Activated T-cell treated with anti-CD3 and anti-CD28 coated beads, Interleukin-2, amount 50 U/mL, for 4 hours (primary cell): Measurements from ENCODE around the gene CD14. TPM values are rescaled to one million over a fixed set of nuclear protein-coding genes. Genes with fewer than 3 reads are reported as not detected.
A peak's percentile ranks its signal among the peaks of the same experiment; 100 is the strongest.
"Not testable (repeated sequence)": the region's sequence is repeated elsewhere in the genome, so short reads cannot be mapped to it uniquely, and the experiment has no call there.

Experiments used
- ATAC-seq, 2 donors: fragments of 200-7000 bp; cut with Tn5 transposase; one replicate each; pipeline ENCODE4 v1.10.0; 2021
- DNase-seq: peaks from one replicate; pipeline ENCODE4 v3.0.0-alpha.2; 2020
- H3K27me3 Mint-ChIP-seq: one replicate; pipeline ENCODE4 v1.8.0; 2021; ENCODE audit warnings: low read depth, mixed read lengths
- H3K36me3 Mint-ChIP-seq: one replicate; pipeline ENCODE4 v1.8.0; 2022; ENCODE audit warnings: mixed read lengths; ENCODE audit not compliant: insufficient read depth
- H3K4me1 Mint-ChIP-seq: one replicate; pipeline ENCODE4 v1.8.0; 2021; ENCODE audit warnings: low read depth, mixed read lengths
- H3K4me3 Mint-ChIP-seq: one replicate; pipeline ENCODE4 v1.8.0; 2021; ENCODE audit warnings: mild to moderate bottlenecking, moderate library complexity, mixed read lengths
- H3K9me3 Mint-ChIP-seq: one replicate; pipeline ENCODE4 v1.8.0; 2021; ENCODE audit warnings: mixed read lengths
- total RNA-seq, 3 donors: library from RNA; stranded (reverse); gene quantifications; one replicate each; pipeline ENCODE4 v1.2.1, GENCODE V29; 2021

The CD14 gene
- total RNA-seq, result under 1 TPM; 0.43 to 0.86 (median 0.50) TPM

GRCh38 chr5:140633021-140633471 is at the start of gene CD14:
TSS of gene CD14 (minus strand) at chr5:140633175. CDS start at chr5:140633071, 104 bp downstream.
- ATAC-seq (no peak), DNase-seq (no peak)
- H3K27me3 Mint-ChIP-seq, result peaks cover 16% of the 10 kb centered on the region
- H3K4me3 Mint-ChIP-seq, result peak within 1 kb of the TSS; percentile 80
- peaks cover 3% of the 10 kb centered on the region for H3K9me3 Mint-ChIP-seq
- peaks cover 29% of the 10 kb centered on the region for H3K4me1 Mint-ChIP-seq
- no peaks in the 10 kb centered on the region for H3K36me3 Mint-ChIP-seq

DNA sequence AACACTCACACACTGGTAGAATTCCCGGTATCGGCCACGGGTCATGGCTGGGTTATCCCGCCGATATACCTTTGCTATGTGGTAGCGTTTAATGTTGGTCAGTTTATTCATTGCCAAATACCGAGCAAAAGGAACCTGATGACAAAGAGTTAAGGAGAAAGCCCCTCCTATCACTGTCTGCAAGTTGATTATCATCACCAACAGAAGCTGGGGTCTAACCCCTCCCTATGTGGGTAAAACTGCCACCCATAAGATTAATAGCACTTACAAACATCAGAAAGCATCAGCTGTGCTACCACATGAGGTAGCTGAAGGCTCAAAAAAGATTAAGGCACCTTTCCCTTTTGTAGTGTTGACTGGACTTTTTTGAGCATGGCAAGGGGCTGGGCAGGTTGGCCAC is 46.0 kb upstream of the CD14 start:
- Mint-ChIP-seq H3K4me3 (no peak overlapping the region), H3K27me3 (no peaks in the 10 kb centered on the region), H3K36me3 (peaks cover 59% of the 10 kb centered on the region), H3K9me3 (no peaks in the 10 kb centered on the region), H3K4me1 (no peaks in the 10 kb centered on the region)
- ATAC-seq (no peak), DNase-seq (no peak)

GRCh38 chr5:140677947-140678346 is 45.0 kb upstream of the CD14 start:
- DNase-seq (no peak), ATAC-seq (no peak)
- H3K27me3 Mint-ChIP-seq, result no peaks in the 10 kb centered on the region
- no peaks in the 10 kb centered on the region for H3K9me3 Mint-ChIP-seq
- no peaks in the 10 kb centered on the region for H3K4me1 Mint-ChIP-seq
- peaks cover 59% of the 10 kb centered on the region for H3K36me3 Mint-ChIP-seq
- H3K4me3 Mint-ChIP-seq, result no peak overlapping the region

- Mint-ChIP-seq H3K4me1 (no peaks in the 10 kb centered on the region), H3K27me3 (no peaks in the 10 kb centered on the region), H3K9me3 (no peaks in the 10 kb centered on the region), H3K4me3 (no peak overlapping the region), H3K36me3 (peaks cover 58% of the 10 kb centered on the region)
- ATAC-seq (no peak), DNase-seq (no peak)
Observed at GRCh38 chr5:140674629-140675028, 41.7 kb upstream of the CD14 start.

DNA sequence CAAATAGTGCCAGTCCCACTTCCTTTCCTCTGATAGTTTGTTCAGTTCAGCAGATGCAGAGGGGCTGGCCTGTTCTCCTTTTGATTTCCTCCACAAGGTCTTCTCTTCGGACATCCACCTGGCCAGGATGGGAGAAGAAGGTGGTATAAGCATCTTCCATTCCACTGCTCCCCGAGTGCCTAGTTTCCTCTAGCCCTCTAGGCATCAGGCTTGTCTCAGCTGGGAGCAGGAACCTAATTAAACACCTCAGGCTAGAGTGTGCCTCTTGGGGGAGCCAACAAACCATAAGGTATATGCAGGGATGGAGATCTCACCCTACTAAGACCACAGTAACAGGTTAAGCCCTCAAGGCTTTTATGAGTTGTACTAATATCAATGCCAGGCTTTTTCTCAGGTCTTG is 41.2 kb upstream of the CD14 start:
- ATAC-seq (no peak), DNase-seq (no peak)
- Mint-ChIP-seq H3K27me3 (no peaks in the 10 kb centered on the region), H3K4me1 (no peaks in the 10 kb centered on the region), H3K36me3 (peaks cover 56% of the 10 kb centered on the region), H3K9me3 (no peaks in the 10 kb centered on the region), H3K4me3 (no peak overlapping the region)

DNA sequence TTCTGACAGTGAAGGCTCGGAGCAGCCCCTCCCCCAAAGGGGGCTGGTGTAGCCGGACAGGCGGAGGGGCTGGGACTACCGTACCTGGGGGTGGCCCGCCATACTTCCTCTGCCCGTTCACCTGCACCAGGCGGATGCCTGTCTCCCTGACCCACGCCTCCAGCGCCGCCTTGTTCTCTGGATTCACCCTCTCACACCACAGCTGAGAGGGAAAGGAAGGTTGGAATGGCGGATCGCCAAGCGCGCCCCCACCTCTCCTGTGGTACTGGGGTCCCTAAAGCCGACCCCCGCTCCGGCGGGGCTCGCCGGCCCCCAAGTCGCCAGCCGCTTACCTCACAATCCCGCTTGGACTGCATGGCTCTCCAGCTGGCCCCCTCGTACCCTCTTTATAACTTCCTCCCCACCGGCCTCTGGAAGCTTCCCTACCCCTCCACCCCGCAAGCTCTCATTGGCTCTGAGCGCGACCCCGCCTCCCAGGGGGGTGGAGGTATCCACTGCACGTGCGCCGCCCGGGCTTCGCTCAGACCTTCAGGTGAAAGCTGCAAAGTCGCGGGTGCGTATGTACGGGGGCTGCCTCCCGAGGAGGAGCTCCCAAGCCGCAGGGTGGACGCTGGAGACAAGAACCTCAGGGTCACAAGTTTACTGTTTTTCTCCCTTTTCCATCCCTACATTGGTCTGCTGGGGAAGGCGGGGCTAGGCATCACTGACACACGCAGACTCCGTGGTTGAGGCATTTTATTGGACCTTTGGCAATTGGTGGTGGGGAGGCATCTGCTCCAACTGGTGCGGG is 40.4 kb upstream of the CD14 start, which contains the start of gene DND1:
DND1 (minus strand) TSS at position 390 of the 790 bp plus-strand sequence; CDS start at position 356, 34 bp downstream.
- DNase-seq, result no peak
- no peaks in the 10 kb centered on the region for H3K27me3 Mint-ChIP-seq
- no peak within 1 kb of the TSS for H3K4me3 Mint-ChIP-seq
- ATAC-seq, result no peak
- H3K9me3 Mint-ChIP-seq, result no peaks in the 10 kb centered on the region
- H3K36me3 Mint-ChIP-seq, result peaks cover 52% of the 10 kb centered on the region
- no peaks in the 10 kb centered on the region for H3K4me1 Mint-ChIP-seq

DNA sequence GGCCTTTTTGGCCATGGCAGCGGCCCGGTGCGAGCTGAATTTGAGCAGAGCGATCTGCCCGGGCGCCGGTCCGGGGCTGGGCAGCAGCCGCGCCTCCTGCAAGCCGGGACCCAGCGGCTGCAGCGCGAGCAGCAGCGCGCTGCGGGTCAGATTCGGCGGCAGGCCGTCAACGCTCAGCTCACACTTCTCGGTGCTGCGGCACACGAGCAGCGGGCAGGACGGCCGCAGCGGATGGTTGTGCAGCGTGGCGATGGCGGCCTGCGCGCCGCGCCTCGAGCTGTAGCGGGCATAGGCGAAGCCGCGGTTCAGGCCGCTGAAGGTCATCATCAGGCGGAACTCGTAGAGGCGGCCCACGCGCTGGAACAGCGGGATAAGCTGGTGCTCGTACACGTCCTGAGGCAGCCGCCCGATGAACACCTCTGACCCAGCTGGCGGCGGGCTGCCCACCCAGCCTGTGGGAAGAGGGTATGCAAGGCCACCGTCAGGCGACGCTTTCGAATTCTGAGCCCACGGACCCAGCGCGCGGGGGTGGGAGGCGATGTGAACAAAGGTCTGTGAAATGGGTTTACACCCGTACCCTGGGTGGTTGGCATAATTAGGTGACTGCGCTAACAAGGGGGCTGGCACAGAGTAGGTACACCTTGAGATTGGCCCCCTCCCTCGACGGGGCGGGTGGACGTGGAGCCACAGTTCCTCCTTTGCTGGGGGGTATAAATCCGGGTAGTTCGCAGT is 39.6 kb upstream of the CD14 start:
- no peaks in the 10 kb centered on the region for H3K27me3 Mint-ChIP-seq
- H3K4me1 Mint-ChIP-seq, result peaks cover 4% of the 10 kb centered on the region
- no peaks in the 10 kb centered on the region for H3K9me3 Mint-ChIP-seq
- ATAC-seq, result peak; percentile 4 to 19
- no peak overlapping the region for H3K4me3 Mint-ChIP-seq
- no peak for DNase-seq
- peaks cover 51% of the 10 kb centered on the region for H3K36me3 Mint-ChIP-seq

- DNase-seq (no peak), ATAC-seq (no peak)
- H3K9me3 Mint-ChIP-seq, result no peaks in the 10 kb centered on the region
- H3K4me1 Mint-ChIP-seq, result peaks cover 14% of the 10 kb centered on the region
- no peaks in the 10 kb centered on the region for H3K27me3 Mint-ChIP-seq
- H3K4me3 Mint-ChIP-seq, result no peak overlapping the region
- peaks cover 49% of the 10 kb centered on the region for H3K36me3 Mint-ChIP-seq
Observed at GRCh38 chr5:140671472-140672125, 38.6 kb upstream of the CD14 start.

GRCh38 chr5:140671035-140671434 is 38.1 kb upstream of the CD14 start:
- ATAC-seq, result peak in 1 of 2 donors; percentile 5
- not testable (repeated sequence) for H3K27me3 Mint-ChIP-seq, H3K9me3 Mint-ChIP-seq, H3K4me3 Mint-ChIP-seq, DNase-seq
- Mint-ChIP-seq H3K36me3 (peaks cover 48% of the 10 kb centered on the region), H3K4me1 (peaks cover 19% of the 10 kb centered on the region)

- ATAC-seq (peak; percentile 97), DNase-seq (peak; percentile 93)
- H3K9me3 Mint-ChIP-seq, result no peaks in the 10 kb centered on the region
- H3K4me3 Mint-ChIP-seq, result peak within 1 kb of the TSS; percentile 99
- H3K27me3 Mint-ChIP-seq, result no peaks in the 10 kb centered on the region
- H3K36me3 Mint-ChIP-seq, result peaks cover 43% of the 10 kb centered on the region
- H3K4me1 Mint-ChIP-seq, result peaks cover 32% of the 10 kb centered on the region
Observed at GRCh38 chr5:140664359-140665119, 31.6 kb upstream of the CD14 start, which contains the start of gene WDR55. TSS of gene WDR55 (plus strand) at chr5:140664904. CDS start at chr5:140664913, 9 bp downstream.

DNA sequence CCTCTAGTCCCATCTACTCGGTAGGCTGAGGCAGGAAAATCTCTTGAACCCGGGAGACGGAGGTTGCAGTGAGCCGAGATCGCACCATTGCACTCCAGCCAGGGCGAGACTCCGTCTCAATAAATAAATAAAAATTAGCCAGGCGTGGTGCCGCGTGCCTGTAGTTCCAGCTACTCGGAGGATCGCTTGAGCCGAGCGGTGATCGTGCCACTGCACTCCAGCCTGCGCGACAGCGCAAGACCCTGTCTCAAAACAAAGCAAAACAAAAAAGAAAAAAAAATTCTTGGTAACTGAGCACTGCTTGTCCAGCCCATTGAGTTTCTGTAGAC is 31.0 kb upstream of the CD14 start:
- H3K9me3 Mint-ChIP-seq, result no peaks in the 10 kb centered on the region
- no peaks in the 10 kb centered on the region for H3K27me3 Mint-ChIP-seq
- H3K36me3 Mint-ChIP-seq, result peaks cover 45% of the 10 kb centered on the region
- ATAC-seq (no peak), DNase-seq (no peak)
- H3K4me1 Mint-ChIP-seq, result peaks cover 32% of the 10 kb centered on the region
- H3K4me3 Mint-ChIP-seq, result peak overlapping the region; percentile 99

DNA sequence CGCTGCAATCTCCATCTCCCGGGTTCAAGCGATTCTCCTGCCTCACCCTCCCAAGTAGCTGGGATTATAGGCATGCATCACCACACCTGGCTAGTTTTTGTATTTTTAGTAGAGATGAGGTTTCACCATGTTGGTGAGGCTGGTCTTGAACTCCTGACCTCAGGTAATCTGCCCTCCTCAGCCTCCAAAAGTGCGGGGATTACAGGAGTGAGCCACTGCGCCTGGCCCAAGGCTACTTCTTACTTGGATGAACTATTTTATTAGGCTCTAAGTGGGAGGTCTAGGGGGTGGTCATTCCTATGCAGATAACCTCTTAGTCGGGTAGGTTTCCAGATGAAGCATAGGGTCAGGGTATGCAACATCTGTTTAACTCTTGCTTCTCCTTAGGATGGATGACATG is 27.4 kb upstream of the CD14 start:
- not testable (repeated sequence) for H3K4me3 Mint-ChIP-seq, ATAC-seq, H3K27me3 Mint-ChIP-seq, DNase-seq, H3K9me3 Mint-ChIP-seq
- H3K36me3 Mint-ChIP-seq, result peaks cover 48% of the 10 kb centered on the region
- peaks cover 11% of the 10 kb centered on the region for H3K4me1 Mint-ChIP-seq

- DNase-seq (no peak), ATAC-seq (no peak)
- H3K4me3 Mint-ChIP-seq, result no peak overlapping the region
- no peaks in the 10 kb centered on the region for H3K27me3 Mint-ChIP-seq
- no peaks in the 10 kb centered on the region for H3K9me3 Mint-ChIP-seq
- peaks cover 57% of the 10 kb centered on the region for H3K36me3 Mint-ChIP-seq
- H3K4me1 Mint-ChIP-seq, result peaks cover 9% of the 10 kb centered on the region
Observed at GRCh38 chr5:140658870-140659269, 25.9 kb upstream of the CD14 start.

DNA sequence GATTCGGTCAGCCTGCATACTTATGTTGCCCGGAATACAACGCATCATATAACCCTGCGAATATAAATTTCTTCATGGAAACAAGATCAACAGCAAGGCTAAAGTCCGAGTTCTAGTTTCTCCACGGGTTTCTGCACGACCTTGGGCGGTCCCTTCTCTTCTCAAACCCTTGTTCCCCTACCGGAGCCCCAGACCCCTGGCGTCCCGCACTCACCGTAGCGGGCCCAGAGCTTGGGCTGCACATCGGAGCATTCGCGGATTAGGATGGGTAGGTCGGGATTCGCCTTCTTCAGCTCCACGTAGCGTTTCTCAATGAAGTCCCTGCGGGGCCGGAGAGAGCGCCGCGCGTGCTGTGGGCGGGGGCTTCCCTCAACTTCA is 14.1 kb upstream of the CD14 start:
- no peaks in the 10 kb centered on the region for H3K27me3 Mint-ChIP-seq
- no peak for DNase-seq
- peak overlapping the region; percentile 100 for H3K4me3 Mint-ChIP-seq
- peaks cover 45% of the 10 kb centered on the region for H3K4me1 Mint-ChIP-seq
- peaks cover 33% of the 10 kb centered on the region for H3K36me3 Mint-ChIP-seq
- no peak for ATAC-seq
- no peaks in the 10 kb centered on the region for H3K9me3 Mint-ChIP-seq
